K562 (cell line): ENCODE results near the gene HIPK2. TPM values are rescaled to one million over a fixed set of nuclear protein-coding genes. Genes with fewer than 3 reads are reported as not detected.

Source experiments
- ARID3B ChIP-seq: fragments of 250-450 bp; sonication (Bioruptor Pico); IDR thresholded peaks from 2 replicates; pipeline ENCODE4 v1.4.0; 2020; ENCODE audit warnings: borderline replicate concordance
- ATF1 ChIP-seq, 2 experiments: fragments of 450-650 bp in 1 of 2; IDR thresholded peaks; 2 replicates each; pipeline ENCODE4 v1.6.1; 2016; ENCODE audit warnings: missing compliant biosample characterization in 1 of 2, missing genetic modification characterization in 1 of 2
- ATF3 ChIP-seq, 2 experiments: fragments of 450-650 bp in 1 of 2; sonication (generic) in 1 of 2; formaldehyde crosslinking in 1 of 2; IDR thresholded peaks in 1 of 2; conservative IDR thresholded peaks in 1 of 2; 2 replicates each; pipeline versions ENCODE4 v1.6.1 to v1.8.1; 2016 to 2023; ENCODE audit warnings: mild to moderate bottlenecking in 2 of 2, moderate library complexity in 2 of 2, inconsistent platforms in 1 of 2, missing genetic modification reagents in 1 of 2
- ATF4 ChIP-seq: fragments of 450-650 bp; formaldehyde crosslinking; IDR thresholded peaks from 2 replicates; pipeline ENCODE4 v1.4.0; 2022; ENCODE audit warnings: mild to moderate bottlenecking, moderate library complexity
- BHLHE40 ChIP-seq: IDR thresholded peaks from 2 replicates; pipeline ENCODE4 v1.6.1; 2011; ENCODE audit warnings: low read length, improper control_type of control experiment
- CREB1 ChIP-seq, 2 experiments: sonication (generic) in 1 of 2; formaldehyde crosslinking in 1 of 2; IDR thresholded peaks; 2 replicates each; pipeline versions ENCODE4 v1.6.1 to v1.8.0; 2012 to 2022; ENCODE audit warnings: inconsistent platforms in 1 of 2, mild to moderate bottlenecking in 1 of 2, missing genetic modification reagents in 1 of 2, moderate library complexity in 1 of 2
- DMBX1 ChIP-seq: fragments of 250-450 bp; sonication (Bioruptor Pico); IDR thresholded peaks from 2 replicates; pipeline ENCODE4 v1.8.0; 2022; ENCODE audit warnings: inconsistent platforms, mild to moderate bottlenecking, moderate library complexity, borderline replicate concordance
- ELF1 ChIP-seq: fragments of 200-800 bp; sonication (Bioruptor generic); IDR thresholded peaks from 2 replicates; pipeline ENCODE4 v1.6.1; 2016; ENCODE audit warnings: missing genetic modification characterization, missing compliant biosample characterization
- ELK1 ChIP-seq: sonication (generic); formaldehyde crosslinking; IDR thresholded peaks from 2 replicates; pipeline ENCODE4 v1.8.1; 2022; ENCODE audit warnings: missing genetic modification reagents
- GABPA ChIP-seq: fragments of 200-800 bp; sonication (Bioruptor generic); conservative IDR thresholded peaks from 2 replicates; pipeline ENCODE4 v1.6.1; 2016; ENCODE audit warnings: low read depth, missing genetic modification characterization, missing compliant biosample characterization
- GTF2E2 ChIP-seq: fragments of 200-800 bp; sonication (Bioruptor generic); IDR thresholded peaks from 2 replicates; pipeline ENCODE4 v1.6.1; 2016; ENCODE audit warnings: missing genetic modification characterization, missing compliant biosample characterization
- HDAC2 ChIP-seq: fragments of 450-650 bp; IDR thresholded peaks from 2 replicates; pipeline ENCODE4 v1.6.1; 2016; ENCODE audit warnings: mild to moderate bottlenecking
- MAFF ChIP-seq: IDR thresholded peaks from 2 replicates; pipeline ENCODE4 v1.6.1; 2012; ENCODE audit warnings: low read length, improper control_type of control experiment
- MAZ ChIP-seq, 2 experiments: fragments of 450-650 bp in 1 of 2; sonication (generic) in 1 of 2; formaldehyde crosslinking; IDR thresholded peaks in 1 of 2; conservative IDR thresholded peaks in 1 of 2; 2 replicates each; pipeline versions ENCODE4 v1.4.0 to v1.5.0; 2020; ENCODE audit warnings: mild to moderate bottlenecking in 1 of 2, missing genetic modification reagents in 1 of 2
- MEF2A ChIP-seq: IDR thresholded peaks from 2 replicates; pipeline ENCODE4 v1.6.1; 2011; ENCODE audit warnings: low read depth, mild to moderate bottlenecking, low read length, moderate library complexity; ENCODE audit not compliant: control insufficient read depth
- MEF2D ChIP-seq: conservative IDR thresholded peaks from 2 replicates; pipeline ENCODE4 v1.6.1; 2016; ENCODE audit warnings: low read depth, missing genetic modification characterization, missing compliant biosample characterization
- NFE2 ChIP-seq: IDR thresholded peaks from 2 replicates; pipeline ENCODE4 v1.6.1; 2014; ENCODE audit warnings: antibody characterized with exemption, low read depth
- RCOR1 ChIP-seq, 2 experiments: IDR thresholded peaks; 2 replicates each; pipeline ENCODE4 v1.6.1; 2012; ENCODE audit warnings: low read depth in 2 of 2, low read length in 2 of 2, borderline replicate concordance in 1 of 2, improper control_type of control experiment in 1 of 2
- VEZF1 ChIP-seq: fragments of 200-800 bp; sonication (Bioruptor generic); IDR thresholded peaks from 2 replicates; pipeline ENCODE4 v1.6.1; 2017; ENCODE audit warnings: missing genetic modification characterization, missing compliant biosample characterization
- ZBED1 ChIP-seq: IDR thresholded peaks from 2 replicates; pipeline ENCODE4 v1.6.1; 2014
- polyA plus RNA-seq, 8 experiments: library from polyadenylated mRNA; depleted of rRNA in 4 of 8; stranded (reverse) in 5 of 8; unstranded in 3 of 8; fragments of >200 nt; fragmentation: Nextera tagmentation in 2 of 8; fragmentation: Illumina TruSeq in 1 of 8; extraction: Ambion mirVana in 2 of 8; extraction: Trizol in 1 of 8; gene quantifications; 2 replicates each; pipeline versions ENCODE4 v1.2.1 to v1.2.3, GENCODE V29; 2011 to 2014; ENCODE audit warnings: inconsistent platforms in 1 of 8, missing spikeins in 1 of 8
- total RNA-seq, 7 experiments: library from RNA; depleted of rRNA in 6 of 7; stranded (reverse); fragments of >200 nt in 6 of 7; fragmentation: Illumina TruSeq in 2 of 7; extraction: Trizol in 2 of 7; gene quantifications; 2 replicates each; pipeline versions ENCODE4 v1.2.1 to v1.2.3, GENCODE V29; 2011 to 2021; ENCODE audit warnings: low replicate concordance in 1 of 7

Gene HIPK2
- total and polyA plus RNA-seq, 9 of the 15 experiments (the other 6 are each of a cell fraction or from before 2014, with no cell fraction given), result 0.69 to 19.8 (median 5.1) TPM

- TF ChIP-seq ATF3 (IDR thresholded peaks at IDR 0.05), result peak; percentile 79
- TF ChIP-seq ATF3 (CRISPR knock-in tag; conservative IDR thresholded peaks at IDR 0.05), result peak; percentile 69; the same call in 1 of the 2 replicates
- TF ChIP-seq MAZ (CRISPR knock-in tag; conservative IDR thresholded peaks at IDR 0.05 in 1 of 2, IDR thresholded peaks at IDR 0.05 in 1 of 2), result 0 out of 4 replicates have a peak, but pooled peaks of 1 of the 2 experiments have one; percentile 27
- TF ChIP-seq MEF2A, result peak; percentile 90
- peak; percentile 31; the same call in 1 of the 2 replicates for TF ChIP-seq BHLHE40
- TF ChIP-seq ATF4 (CRISPR knock-in tag), result 0 out of 2 replicates have a peak, but pooled peaks have one; percentile 19
- no peak for TF ChIP-seq ELK1 (CRISPR knock-in tag)
- TF ChIP-seq ARID3B (CRISPR knock-in tag), result no peak
- TF ChIP-seq CREB1 (IDR thresholded peaks at IDR 0.05), result 0 out of 2 replicates have a peak, but pooled peaks have one; percentile 36
- TF ChIP-seq CREB1 (CRISPR knock-in tag; IDR thresholded peaks at IDR 0.05), result no peak
- peak; percentile 59; the same call in 1 of the 2 replicates for TF ChIP-seq GTF2E2 (tag)
- peak; percentile 54 for TF ChIP-seq GABPA (tag)
- TF ChIP-seq VEZF1 (CRISPR knock-in tag), result peak; percentile 63
- TF ChIP-seq ZBED1, result no peak
- peak; percentile 92 for TF ChIP-seq NFE2
- peak; percentile 62; the same call in 1 of the 2 replicates for TF ChIP-seq MAFF
- TF ChIP-seq RCOR1 (IDR thresholded peaks at IDR 0.05; ENCODE audit: borderline replicate concordance in 1 of 2, low read depth in 2 of 2, low read length in 2 of 2), result peak in 1 of 2 experiments; percentile 82; a peak in 2 of 4 replicates
- TF ChIP-seq MEF2D (tag), result peak; percentile 84
- peak; percentile 48; the same call in 1 of the 2 replicates for TF ChIP-seq ELF1 (tag)
- TF ChIP-seq HDAC2, result 0 out of 2 replicates have a peak, but pooled peaks have one; percentile 55
- TF ChIP-seq ATF1 (CRISPR knock-in tag; IDR thresholded peaks at IDR 0.05), result no peak
- TF ChIP-seq ATF1 (tag; IDR thresholded peaks at IDR 0.05), result peak; percentile 69
- TF ChIP-seq DMBX1 (CRISPR knock-in tag), result 0 out of 2 replicates have a peak, but pooled peaks have one; percentile 38
These were observed 96.9 kb downstream of the HIPK2 start (continued) for GRCh38 chr7:139680676-139681462.
